ENCODE data around the gene OSBPL8.

DNA sequence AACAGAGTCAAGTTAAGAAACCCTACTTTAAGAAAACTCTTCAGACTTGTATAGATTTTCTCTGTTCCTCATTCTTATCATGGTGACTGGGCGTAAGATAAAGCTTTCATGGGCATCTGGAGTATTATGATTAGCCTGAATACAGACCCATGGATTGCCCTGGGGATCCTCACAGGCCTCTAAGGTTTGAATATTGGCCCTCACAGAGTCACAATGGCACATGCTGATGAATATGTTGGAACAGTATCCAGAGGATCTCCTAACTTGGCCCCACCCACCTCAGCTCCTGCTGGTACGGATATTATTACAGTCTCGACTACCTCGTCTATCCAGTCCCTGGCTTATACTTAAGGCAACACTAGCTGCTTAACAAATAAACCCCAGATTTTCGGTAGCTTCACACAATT is 8.1 kb downstream of the OSBPL8 start:
- TF ChIP-seq EZH2phosphoT487 (IDR thresholded peaks at IDR 0.05; ENCODE audit: unreplicated experiment) (no peak), EZH2 (IDR thresholded peaks at IDR 0.05; ENCODE audit: low read depth, unreplicated experiment) (no peak), CTCF (conservative IDR thresholded peaks at IDR 0.05; ENCODE audit: low read depth in 2 of 2) (no peak), POLR2AphosphoS5 (IDR thresholded peaks at IDR 0.05; ENCODE audit: low read depth) (no peak), STAT1 (IDR thresholded peaks at IDR 0.05; ENCODE audit: unreplicated experiment) (no peak), JUNB (IDR thresholded peaks at IDR 0.05; ENCODE audit: unreplicated experiment) (no peak), ZNF331 (CRISPR knock-in tag; IDR thresholded peaks at IDR 0.05; ENCODE audit: low read depth) (no peak), REST (IDR thresholded peaks at IDR 0.05; ENCODE audit: unreplicated experiment) (no peak)

Measured in GM23338 (cell line).